ENCODE measurements around the gene TNRC6A. TPM values are rescaled to one million over a fixed set of nuclear protein-coding genes. Genes with fewer than 3 reads are reported as not detected.

TNRC6A gene
- total RNA-seq, 1 donor from 2014 or later = 55.7 TPM

- H3K9me3 ChIP-seq (ENCODE audit: low read depth) = no peaks in the 10 kb centered on the region
- Mint-ChIP-seq H3K27ac (no peak overlapping the region), H3K4me1 (peaks cover 28% of the 10 kb centered on the region)
Observed at GRCh38 chr16:24731722-24732419, 2.4 kb downstream of the TNRC6A start.

GRCh38 chr16:24734382-24734781, 4.9 kb downstream of the TNRC6A start:
- Histone ChIP-seq H3K4me2 (no peak overlapping the region), H4K20me1 (ENCODE audit: low read depth) (peaks cover 94% of the 10 kb centered on the region), H3K36me3 (no peaks in the 10 kb centered on the region), H3F3A (ENCODE audit: low read depth) (peaks cover 4% of the 10 kb centered on the region), H3K4me1 (peaks cover 10% of the 10 kb centered on the region), H2AFZ (replicated peaks) (no peak overlapping the region), H3K27ac (no peak overlapping the region), H3K9me3 (ENCODE audit: low read depth) (no peaks in the 10 kb centered on the region), H3K79me2 (ENCODE audit: low read depth) (peaks cover 96% of the 10 kb centered on the region), H3K27me3 (no peaks in the 10 kb centered on the region), H3K9ac (no peak overlapping the region), H3K4me3 (no peak overlapping the region)
- Mint-ChIP-seq H3K27ac (no peak overlapping the region), H3K36me3 (peaks cover 22% of the 10 kb centered on the region), H3K4me1 (peaks cover 27% of the 10 kb centered on the region), H3K27me3 (ENCODE audit: insufficient read depth, low read depth) (no peaks in the 10 kb centered on the region), H3K9me3 (no peaks in the 10 kb centered on the region), H3K4me3 (no peak overlapping the region)
- no peak for TF ChIP-seq EZH2phosphoT487 (IDR thresholded peaks at IDR 0.05)
- TF ChIP-seq EZH2 (IDR thresholded peaks at IDR 0.05) = no peak
- TF ChIP-seq, protein P1, sequence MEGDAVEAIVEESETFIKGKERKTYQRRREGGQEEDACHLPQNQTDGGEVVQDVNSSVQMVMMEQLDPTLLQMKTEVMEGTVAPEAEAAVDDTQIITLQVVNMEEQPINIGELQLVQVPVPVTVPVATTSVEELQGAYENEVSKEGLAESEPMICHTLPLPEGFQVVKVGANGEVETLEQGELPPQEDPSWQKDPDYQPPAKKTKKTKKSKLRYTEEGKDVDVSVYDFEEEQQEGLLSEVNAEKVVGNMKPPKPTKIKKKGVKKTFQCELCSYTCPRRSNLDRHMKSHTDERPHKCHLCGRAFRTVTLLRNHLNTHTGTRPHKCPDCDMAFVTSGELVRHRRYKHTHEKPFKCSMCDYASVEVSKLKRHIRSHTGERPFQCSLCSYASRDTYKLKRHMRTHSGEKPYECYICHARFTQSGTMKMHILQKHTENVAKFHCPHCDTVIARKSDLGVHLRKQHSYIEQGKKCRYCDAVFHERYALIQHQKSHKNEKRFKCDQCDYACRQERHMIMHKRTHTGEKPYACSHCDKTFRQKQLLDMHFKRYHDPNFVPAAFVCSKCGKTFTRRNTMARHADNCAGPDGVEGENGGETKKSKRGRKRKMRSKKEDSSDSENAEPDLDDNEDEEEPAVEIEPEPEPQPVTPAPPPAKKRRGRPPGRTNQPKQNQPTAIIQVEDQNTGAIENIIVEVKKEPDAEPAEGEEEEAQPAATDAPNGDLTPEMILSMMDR (IDR thresholded peaks at IDR 0.05) = no peak
- no peak for DNase-seq (ENCODE audit: low spot score)

More at GRCh38 chr16:24731722-24732419, 2.4 kb downstream of the TNRC6A start:
- H3F3A ChIP-seq (ENCODE audit: low read depth) = peaks cover 4% of the 10 kb centered on the region
- H3K36me3 ChIP-seq = no peaks in the 10 kb centered on the region
- H3K27me3 ChIP-seq = no peaks in the 10 kb centered on the region
- no peak for DNase-seq (ENCODE audit: low spot score)
- H3K4me3 ChIP-seq = peak overlapping the region; percentile 94
- Mint-ChIP-seq H3K4me3 (peak overlapping the region; percentile 6), H3K36me3 (peaks cover 15% of the 10 kb centered on the region), H3K27me3 (ENCODE audit: insufficient read depth, low read depth) (no peaks in the 10 kb centered on the region), H3K9me3 (no peaks in the 10 kb centered on the region)
- H3K4me2 ChIP-seq = peak overlapping the region; percentile 96
- TF ChIP-seq EZH2 (IDR thresholded peaks at IDR 0.05) (no peak), EZH2phosphoT487 (IDR thresholded peaks at IDR 0.05) (no peak)
- TF ChIP-seq, protein P1 (IDR thresholded peaks at IDR 0.05) = no peak
- H3K27ac ChIP-seq = no peak overlapping the region
- H4K20me1 ChIP-seq (ENCODE audit: low read depth) = peaks cover 69% of the 10 kb centered on the region
- no peak overlapping the region for H3K9ac ChIP-seq
- H3K79me2 ChIP-seq (ENCODE audit: low read depth) = peaks cover 70% of the 10 kb centered on the region
- peaks cover 13% of the 10 kb centered on the region for H3K4me1 ChIP-seq
- no peak overlapping the region for H2AFZ ChIP-seq (replicated peaks)

GRCh38 chr16:24736758-24737157, 7.3 kb downstream of the TNRC6A start:
- no peaks in the 10 kb centered on the region for H3K9me3 ChIP-seq (ENCODE audit: low read depth)
- H3K4me3 ChIP-seq = no peak overlapping the region
- H3K9ac ChIP-seq = no peak overlapping the region
- H4K20me1 ChIP-seq (ENCODE audit: low read depth) = peaks cover 100% of the 10 kb centered on the region
- DNase-seq (ENCODE audit: low spot score) = no peak
- Mint-ChIP-seq H3K27ac (no peak overlapping the region), H3K9me3 (no peaks in the 10 kb centered on the region), H3K27me3 (ENCODE audit: insufficient read depth, low read depth) (no peaks in the 10 kb centered on the region), H3K36me3 (peaks cover 30% of the 10 kb centered on the region), H3K4me1 (peaks cover 22% of the 10 kb centered on the region), H3K4me3 (no peak overlapping the region)
- peaks cover 100% of the 10 kb centered on the region for H3K79me2 ChIP-seq (ENCODE audit: low read depth)
- H3K36me3 ChIP-seq = no peaks in the 10 kb centered on the region
- TF ChIP-seq EZH2phosphoT487 (IDR thresholded peaks at IDR 0.05) = no peak
- no peak for TF ChIP-seq EZH2 (IDR thresholded peaks at IDR 0.05)
- TF ChIP-seq, protein P1 (IDR thresholded peaks at IDR 0.05) = no peak
- H3K27me3 ChIP-seq = no peaks in the 10 kb centered on the region
- no peak overlapping the region for H3K27ac ChIP-seq
- H3K4me1 ChIP-seq = no peaks in the 10 kb centered on the region
- no peak overlapping the region for H2AFZ ChIP-seq (replicated peaks)
- no peaks in the 10 kb centered on the region for H3F3A ChIP-seq (ENCODE audit: low read depth)
- H3K4me2 ChIP-seq = no peak overlapping the region
